K562 (cell line): ENCODE results near the gene DSP. TPM values are rescaled to one million over a fixed set of nuclear protein-coding genes. Genes with fewer than 3 reads are reported as not detected.

Experiments
- ATAC-seq: fragments of 200-7000 bp; cut with Tn5 transposase; 3 replicates; pipeline ENCODE4 v1.9.1; 2020; ENCODE audit warnings: moderate library complexity
- BruUV-seq: library from RNA; stranded (reverse); fragments of 400-500 nt; replicated peaks from 2 replicates; lab custom pipeline; 2021; lab: Mats Ljungman, UMichigan
- CTCF ChIA-PET: fragments of 300-600 bp; formaldehyde crosslinking; extraction: SDS; loops from one replicate; lab custom pipeline; 2021; ENCODE audit warnings: low intra/inter-chr PET ratio; lab: Yijun Ruan, JAX
- POLR2A ChIA-PET: fragments of 300-600, 350-650 bp; sonication (Branson Sonifier 250); formaldehyde crosslinking; extraction: SDS; loops from one replicate; lab custom pipeline; 2021; ENCODE audit warnings: antibody characterized with exemption, inconsistent platforms; lab: Yijun Ruan, JAX
- DNase-seq, 4 experiments: peaks; one replicate each; pipeline versions ENCODE4 v3.0.0 to v3.0.0-alpha.2; 2011 to 2018; ENCODE audit warnings: low spot score in 3 of 4, mixed read lengths in 3 of 4; ENCODE audit errors: extremely low read depth in 1 of 4
- FAIRE-seq: peaks from 2 replicates; lab custom pipeline; 2011; peaks lifted over from hg19 to GRCh38; lab: Jason Lieb, UNC
- H2AFZ ChIP-seq: 2 replicates; pipeline ENCODE4 v1.6.0; 2011; ENCODE audit warnings: low read depth, low read length, control low read depth, inconsistent platforms
- H3K27ac ChIP-seq: fragments of 200-600 bp; 3 replicates; pipeline ENCODE4 v1.8.0; 2011; ENCODE audit warnings: low read depth, mild to moderate bottlenecking, control low read depth, inconsistent platforms, low read length, moderate library complexity, mixed read lengths; ENCODE audit errors: extremely low read depth
- H3K27me3 ChIP-seq, 2 experiments: fragments of 300-600 bp in 1 of 2; 2 replicates in 1 of 2; 3 replicates in 1 of 2; pipeline versions ENCODE4 v1.6.0 to v1.8.0; 2011; ENCODE audit warnings: inconsistent platforms in 2 of 2, low read length in 2 of 2, mild to moderate bottlenecking in 1 of 2, mixed read lengths in 1 of 2, moderate library complexity in 1 of 2; ENCODE audit not compliant: control insufficient read depth in 2 of 2, insufficient read depth in 2 of 2
- H3K36me3 ChIP-seq: fragments of 300-600 bp; 3 replicates; pipeline ENCODE4 v1.8.0; 2011; ENCODE audit warnings: mild to moderate bottlenecking, low read length, inconsistent platforms; ENCODE audit not compliant: control insufficient read depth, insufficient read depth
- H3K4me1 ChIP-seq, 2 experiments: fragments of 200-600 bp in 1 of 2; replicated peaks in 1 of 2; 2 replicates in 1 of 2; 3 replicates in 1 of 2; pipeline versions ENCODE4 v1.5.1 to v1.8.0; 2011; ENCODE audit warnings: inconsistent platforms in 2 of 2, low read length in 2 of 2, mild to moderate bottlenecking in 1 of 2, mixed read lengths in 1 of 2, moderate library complexity in 1 of 2; ENCODE audit not compliant: control insufficient read depth in 2 of 2, insufficient read depth in 2 of 2
- H3K4me2 ChIP-seq: 2 replicates; pipeline ENCODE4 v1.6.1; 2011; ENCODE audit warnings: low read length, control low read depth, inconsistent platforms, mixed read lengths; ENCODE audit not compliant: insufficient read depth
- H3K4me3 ChIP-seq: fragments of 200-600 bp; sonication (generic), shearing (Covaris generic); 2 replicates; pipeline ENCODE4 v1.5.1; 2016; ENCODE audit warnings: control low read depth, inconsistent platforms
- H3K79me2 ChIP-seq: fragments of 200-600 bp; 3 replicates; pipeline ENCODE4 v1.8.0; 2011; ENCODE audit warnings: low read length, inconsistent platforms; ENCODE audit not compliant: control insufficient read depth, insufficient read depth
- H3K9ac ChIP-seq, 2 experiments: 2 replicates each; pipeline versions ENCODE4 v1.6.0 to v1.6.1; 2011; ENCODE audit warnings: low read depth in 2 of 2, low read length in 2 of 2, control low read depth in 1 of 2, inconsistent platforms in 1 of 2, mild to moderate bottlenecking in 1 of 2, mixed read lengths in 1 of 2; ENCODE audit not compliant: insufficient read depth in 1 of 2
- H3K9me1 ChIP-seq: one replicate; pipeline ENCODE4 v1.6.0; 2011; ENCODE audit warnings: inconsistent platforms, mild to moderate bottlenecking, low read length, moderate library complexity; ENCODE audit not compliant: control insufficient read depth, insufficient read depth
- H3K9me3 ChIP-seq: replicated peaks from 2 replicates; pipeline ENCODE4 v1.5.1; 2011; ENCODE audit warnings: low read depth, low read length, inconsistent platforms; ENCODE audit not compliant: control insufficient read depth, insufficient read depth
- H4K20me1 ChIP-seq: replicated peaks from 2 replicates; pipeline ENCODE4 v1.6.1; 2011; ENCODE audit warnings: low read length, inconsistent platforms, mixed read lengths; ENCODE audit not compliant: control insufficient read depth, insufficient read depth
- CAMTA2 ChIP-seq: fragments of 250-450 bp; sonication (Bioruptor Pico); conservative IDR thresholded peaks from 2 replicates; pipeline ENCODE4 v1.5.1; 2022
- CREB3L1 ChIP-seq: fragments of 450-650 bp; IDR thresholded peaks from 2 replicates; pipeline ENCODE4 v1.6.1; 2014; ENCODE audit warnings: low read depth, mild to moderate bottlenecking, moderate library complexity, borderline replicate concordance
- EGR1 ChIP-seq: fragments of 450-650 bp; conservative IDR thresholded peaks from 2 replicates; pipeline ENCODE4 v1.6.1; 2017; ENCODE audit warnings: mild to moderate bottlenecking
- GATA2 ChIP-seq: sonication (generic); formaldehyde crosslinking; IDR thresholded peaks from 2 replicates; pipeline ENCODE4 v1.4.0; 2020; ENCODE audit warnings: mild to moderate bottlenecking, missing genetic modification reagents
- HDAC1 ChIP-seq, 2 experiments: fragments of 450-650 bp; IDR thresholded peaks; 2 replicates each; pipeline ENCODE4 v1.6.1; 2016 to 2017; ENCODE audit warnings: inconsistent platforms in 1 of 2, mild to moderate bottlenecking in 1 of 2, moderate library complexity in 1 of 2
- KAT8 ChIP-seq: fragments of 450-650 bp; IDR thresholded peaks from 2 replicates; pipeline ENCODE4 v1.6.1; 2016; ENCODE audit warnings: low read depth, mild to moderate bottlenecking
- NR3C1 ChIP-seq: sonication (generic); formaldehyde crosslinking; IDR thresholded peaks from 2 replicates; pipeline ENCODE4 v1.8.1; 2022; ENCODE audit warnings: missing genetic modification reagents
- SIX5 ChIP-seq, 2 experiments: IDR thresholded peaks; 2 replicates each; pipeline ENCODE4 v1.6.1; 2011; ENCODE audit warnings: low read length in 2 of 2, borderline replicate concordance in 1 of 2, low read depth in 1 of 2, mild to moderate bottlenecking in 1 of 2, moderate library complexity in 1 of 2; ENCODE audit not compliant: insufficient read depth in 1 of 2
- XRCC5 ChIP-seq: fragments of 200-400 bp; formaldehyde crosslinking; IDR thresholded peaks from 2 replicates; pipeline ENCODE4 v1.6.1; 2017; ENCODE audit warnings: low read depth, mild to moderate bottlenecking, low read length
- ZBED1 ChIP-seq: IDR thresholded peaks from 2 replicates; pipeline ENCODE4 v1.6.1; 2014
- ZNF282 ChIP-seq: sonication (generic); formaldehyde crosslinking; IDR thresholded peaks from 2 replicates; pipeline ENCODE4 v1.8.1; 2023; ENCODE audit warnings: missing genetic modification reagents
- WGBS: fragments of 100-300 bp; shearing (Covaris generic); methylation state at CpG from one replicate; pipeline ENCODE4 v1.1.6; 2016; ENCODE audit warnings: low coverage, mixed read lengths; ENCODE audit not compliant: insufficient coverage; ENCODE audit errors: missing lambda C conversion rate; 5-methylcytosine and 5-hydroxymethylcytosine counted together
- in situ Hi-C: fragments of 300-500 bp; cut with MboI; formaldehyde crosslinking; loops from 4 replicates; pipeline ENCODE4 v1.15.0; 2018; ENCODE audit warnings: inconsistent platforms, mixed read lengths
- intact Hi-C: fragments of 100-400 bp; cut with micrococcal nuclease; formaldehyde crosslinking; loops from 2 replicates; pipeline ENCODE4 v1.14.2; 2022
- polyA plus RNA-seq, 8 experiments: library from polyadenylated mRNA; depleted of rRNA in 4 of 8; stranded (reverse) in 5 of 8; unstranded in 3 of 8; fragments of >200 nt; fragmentation: Nextera tagmentation in 2 of 8; fragmentation: Illumina TruSeq in 1 of 8; extraction: Ambion mirVana in 2 of 8; extraction: Trizol in 1 of 8; gene quantifications; 2 replicates each; pipeline versions ENCODE4 v1.2.1 to v1.2.3, GENCODE V29; 2011 to 2014; ENCODE audit warnings: inconsistent platforms in 1 of 8, missing spikeins in 1 of 8
- total RNA-seq, 7 experiments: library from RNA; depleted of rRNA in 6 of 7; stranded (reverse); fragments of >200 nt in 6 of 7; fragmentation: Illumina TruSeq in 2 of 7; extraction: Trizol in 2 of 7; gene quantifications; 2 replicates each; pipeline versions ENCODE4 v1.2.1 to v1.2.3, GENCODE V29; 2011 to 2021; ENCODE audit warnings: low replicate concordance in 1 of 7

The DSP gene
- total and polyA plus RNA-seq, 9 of the 15 experiments (the other 6 are each of a cell fraction or from before 2014, with no cell fraction given), result under 0.01 to 0.24 (median 0.03) TPM; not detected in 2

GRCh38 chr6:7617801-7618764, 76.6 kb downstream of the DSP start:
- intact Hi-C loops (no loop called here), in situ Hi-C loops (loop anchor here (10.0 kb wide), 1 partner anchor 893 kb away; no protein-coding TSS in a partner anchor)
- TF ChIP-seq NR3C1 (CRISPR knock-in tag), result no peak
- no peak for TF ChIP-seq KAT8
- no peak for TF ChIP-seq CREB3L1
- no peak for TF ChIP-seq GATA2
- TF ChIP-seq XRCC5, result no peak
- no peak for TF ChIP-seq CAMTA2
- no peak for TF ChIP-seq SIX5 (IDR thresholded peaks at IDR 0.05; ENCODE audit: borderline replicate concordance in 1 of 2, insufficient read depth in 1 of 2, low read depth in 1 of 2, low read length in 2 of 2)
- no peak for TF ChIP-seq EGR1
- TF ChIP-seq ZNF282 (CRISPR knock-in tag), result no peak
- no peak for TF ChIP-seq HDAC1 (IDR thresholded peaks at IDR 0.05)
- no peak for TF ChIP-seq ZBED1
- Histone ChIP-seq H3K4me3 (no peak overlapping the region), H3K79me2 (no peaks in the 10 kb centered on the region), H4K20me1 (no peaks in the 10 kb centered on the region), H3K27ac (no peak overlapping the region), H3K36me3 (no peaks in the 10 kb centered on the region), H3K4me1 (no peaks in the 10 kb centered on the region), H2AFZ (no peak overlapping the region), H3K27me3 (peaks cover 32 to 47% of the 10 kb centered on the region in 2 experiments), H3K9me1 (no peaks in the 10 kb centered on the region), H3K4me2 (no peak overlapping the region), H3K9me3 (no peaks in the 10 kb centered on the region), H3K9ac (no peak overlapping the region)
- ATAC-seq (no peak), FAIRE-seq (no peak), DNase-seq (no peak)
- BruUV-seq, result no TSS peak
- 4% methylated on average over 12 of the region's 12 CpGs for WGBS
- CTCF ChIA-PET, result no interaction called here
- POLR2A ChIA-PET, result interaction anchor here (1.9 kb wide), 1 partner anchor 28 kb away, joined by 4 read pairs; the partner anchor contains the start of gene SNRNP48
